H1 (cell line): Measurements from ENCODE around the gene FGFRL1. TPM values are rescaled to one million over a fixed set of nuclear protein-coding genes. Genes with fewer than 3 reads are reported as not detected.

Experiments used
- CTCF ChIA-PET: fragments of 300-600 bp; sonication (Branson Sonifier 250); formaldehyde crosslinking; loops from one replicate; lab custom pipeline; 2021; ENCODE audit not compliant: partially characterized antibody; lab: Charles Lee
- POLR2A ChIA-PET: fragments of 300-600 bp; sonication (Branson Sonifier 250); formaldehyde crosslinking; loops from one replicate; lab custom pipeline; 2021; ENCODE audit warnings: inconsistent platforms; ENCODE audit not compliant: partially characterized antibody; lab: Charles Lee
- DNase-seq, 2 experiments: peaks; one replicate each; pipeline versions ENCODE4 v3.0.0 to v3.0.0-alpha.2; 2010 to 2022; ENCODE audit warnings: low spot score in 2 of 2, low read depth in 1 of 2, mixed read lengths in 1 of 2
- FAIRE-seq: peaks from 2 replicates; lab custom pipeline; 2011; peaks lifted over from hg19 to GRCh38; lab: Jason Lieb, UNC
- H2AFZ ChIP-seq: 2 replicates; pipeline ENCODE4 v1.8.1; 2012; ENCODE audit warnings: low read length, inconsistent platforms
- H2AK5ac ChIP-seq: 2 replicates; pipeline ENCODE4 v1.6.1; 2013; ENCODE audit warnings: low read depth, low read length
- H2BK120ac ChIP-seq: replicated peaks from 2 replicates; pipeline ENCODE3; 2013; ENCODE audit warnings: low read depth, low read length, inconsistent platforms
- H2BK12ac ChIP-seq: 2 replicates; pipeline ENCODE4 v1.6.1; 2013; ENCODE audit warnings: low read depth, low read length
- H2BK15ac ChIP-seq: 2 replicates; pipeline ENCODE4 v1.6.1; 2013; ENCODE audit warnings: low read length
- H2BK20ac ChIP-seq: 2 replicates; pipeline ENCODE4 v1.6.1; 2013; ENCODE audit warnings: low read length
- H2BK5ac ChIP-seq: 2 replicates; pipeline ENCODE4 v1.6.1; 2013; ENCODE audit warnings: low read depth, low read length
- H3K14ac ChIP-seq: 2 replicates; pipeline ENCODE4 v1.6.1; 2013; ENCODE audit warnings: inconsistent platforms; ENCODE audit not compliant: insufficient read length
- H3K18ac ChIP-seq: 2 replicates; pipeline ENCODE4 v1.6.1; 2013; ENCODE audit warnings: low read length; ENCODE audit errors: extremely low read depth
- H3K23ac ChIP-seq: 2 replicates; pipeline ENCODE4 v1.6.1; 2013; ENCODE audit warnings: inconsistent platforms; ENCODE audit not compliant: insufficient read length
- H3K23me2 ChIP-seq: 2 replicates; pipeline ENCODE4 v1.6.1; 2013; ENCODE audit warnings: low read depth, low read length
- H3K27ac ChIP-seq: 2 replicates; pipeline ENCODE4 v1.6.1; 2011; ENCODE audit warnings: low read depth, low read length, inconsistent platforms
- H3K27me3 ChIP-seq, 4 experiments: replicated peaks in 1 of 4; 1 replicate in 1 of 4; 2 replicates in 3 of 4; pipeline versions ENCODE4 v1.6.1 to v1.8.1; 2011 to 2013; ENCODE audit warnings: low read length in 3 of 4, mild to moderate bottlenecking in 3 of 4, inconsistent platforms in 2 of 4, mixed read lengths in 2 of 4, moderate library complexity in 1 of 4; ENCODE audit not compliant: control insufficient read depth in 3 of 4, insufficient read depth in 3 of 4; ENCODE audit errors: extremely low read depth in 1 of 4
- H3K36me3 ChIP-seq, 4 experiments: 2 replicates each; pipeline versions ENCODE4 v1.6.1 to v1.8.1; 2011 to 2013; ENCODE audit warnings: mild to moderate bottlenecking in 4 of 4, low read length in 3 of 4, moderate library complexity in 2 of 4, control low read depth in 1 of 4, inconsistent platforms in 1 of 4; ENCODE audit not compliant: insufficient read depth in 4 of 4, control insufficient read depth in 2 of 4
- H3K4ac ChIP-seq: replicated peaks from 2 replicates; pipeline ENCODE3; 2013; ENCODE audit warnings: low read length, low read depth, mixed read lengths, inconsistent platforms; ENCODE audit not compliant: insufficient read length
- H3K4me1 ChIP-seq, 4 experiments: replicated peaks in 1 of 4; 1 replicate in 1 of 4; 2 replicates in 3 of 4; pipeline versions ENCODE4 v1.6.1 to v1.8.1; 2011 to 2013; ENCODE audit warnings: low read length in 3 of 4, inconsistent platforms in 2 of 4, mixed read lengths in 1 of 4; ENCODE audit not compliant: insufficient read depth in 4 of 4, control insufficient read depth in 3 of 4
- H3K4me2 ChIP-seq, 2 experiments: 2 replicates each; pipeline versions ENCODE4 v1.6.1 to v1.8.1; 2011 to 2013; ENCODE audit warnings: low read depth in 2 of 2, low read length in 2 of 2, control low read depth in 1 of 2, inconsistent platforms in 1 of 2, mild to moderate bottlenecking in 1 of 2; ENCODE audit not compliant: insufficient read depth in 1 of 2
- H3K4me3 ChIP-seq, 4 experiments: fragments of 200-600, 300-600 bp in 1 of 4; sonication (generic), shearing (Covaris generic), sonication (Bioruptor Twin) in 1 of 4; 2 replicates each; pipeline versions ENCODE4 v1.5.1 to v1.8.1; 2011 to 2016; ENCODE audit warnings: low read length in 4 of 4, low read depth in 3 of 4, control low read depth in 2 of 4, inconsistent platforms in 2 of 4, mild to moderate bottlenecking in 2 of 4, mixed read lengths in 1 of 4, moderate library complexity in 1 of 4; ENCODE audit not compliant: insufficient read depth in 2 of 4; ENCODE audit errors: extremely low read depth in 1 of 4
- H3K56ac ChIP-seq: replicated peaks from 2 replicates; pipeline ENCODE3; 2013; ENCODE audit warnings: low read depth, mild to moderate bottlenecking, mixed read lengths, low read length, inconsistent platforms; ENCODE audit not compliant: insufficient read length
- H3K79me1 ChIP-seq: 2 replicates; pipeline ENCODE4 v1.6.1; 2013; ENCODE audit warnings: low read depth, low read length, control low read depth
- H3K79me2 ChIP-seq, 2 experiments: 2 replicates each; pipeline versions ENCODE4 v1.6.1 to v1.8.1; 2012 to 2013; ENCODE audit warnings: low read length in 2 of 2, mild to moderate bottlenecking in 2 of 2, inconsistent platforms in 1 of 2; ENCODE audit not compliant: insufficient read depth in 2 of 2, control insufficient read depth in 1 of 2
- H3K9ac ChIP-seq, 4 experiments: replicated peaks in 1 of 4; 1 replicate in 1 of 4; 2 replicates in 3 of 4; pipeline versions ENCODE4 v1.6.1 to v1.8.1; 2011 to 2013; ENCODE audit warnings: low read depth in 3 of 4, low read length in 3 of 4, control low read depth in 2 of 4, mild to moderate bottlenecking in 2 of 4, moderate library complexity in 2 of 4, inconsistent platforms in 1 of 4; ENCODE audit errors: extremely low read depth in 1 of 4
- H3K9me3 ChIP-seq, 2 experiments: 2 replicates each; pipeline versions ENCODE4 v1.6.1 to v1.8.1; 2012 to 2013; ENCODE audit warnings: mild to moderate bottlenecking in 2 of 2, moderate library complexity in 2 of 2, control low read depth in 1 of 2, inconsistent platforms in 1 of 2, low read depth in 1 of 2, low read length in 1 of 2, mixed read lengths in 1 of 2; ENCODE audit not compliant: insufficient read depth in 2 of 2
- H4K20me1 ChIP-seq, 2 experiments: replicated peaks in 1 of 2; 2 replicates each; pipeline versions ENCODE3 to v1.8.1; 2011 to 2013; ENCODE audit warnings: inconsistent platforms in 2 of 2, low read length in 2 of 2, mild to moderate bottlenecking in 1 of 2; ENCODE audit not compliant: insufficient read depth in 2 of 2, control insufficient read depth in 1 of 2
- H4K5ac ChIP-seq: 2 replicates; pipeline ENCODE4 v1.6.1; 2013; ENCODE audit warnings: low read length, low read depth, mixed read lengths, inconsistent platforms; ENCODE audit not compliant: insufficient read length
- H4K8ac ChIP-seq: 2 replicates; pipeline ENCODE4 v1.8.0; 2013; ENCODE audit warnings: mild to moderate bottlenecking, moderate library complexity, low read length, inconsistent platforms; ENCODE audit not compliant: insufficient read depth; ENCODE audit errors: extremely low read depth
- H4K91ac ChIP-seq: replicated peaks from 2 replicates; pipeline ENCODE3; 2013; ENCODE audit warnings: low read length, mixed read lengths, inconsistent platforms; ENCODE audit not compliant: insufficient read length
- JUN ChIP-seq: IDR thresholded peaks from 2 replicates; pipeline ENCODE4 v1.6.1; 2011; ENCODE audit warnings: low read depth, mild to moderate bottlenecking, improper control_type of control experiment, low read length
- JUND ChIP-seq: IDR thresholded peaks from 2 replicates; pipeline ENCODE4 v1.6.1; 2011; ENCODE audit warnings: mild to moderate bottlenecking, improper control_type of control experiment, low read length
- KDM4A ChIP-seq: IDR thresholded peaks from one replicate; pipeline ENCODE4 v1.7.1; 2012; ENCODE audit warnings: low read depth, mild to moderate bottlenecking, moderate library complexity, low read length, inconsistent platforms; ENCODE audit not compliant: severe bottlenecking
- MAFK ChIP-seq: IDR thresholded peaks from 2 replicates; pipeline ENCODE4 v1.6.1; 2012; ENCODE audit warnings: low read depth, mild to moderate bottlenecking, improper control_type of control experiment, low read length
- POLR2A ChIP-seq, 2 experiments: IDR thresholded peaks; 1 replicate in 1 of 2; 2 replicates in 1 of 2; pipeline ENCODE4 v1.6.1; 2011; ENCODE audit warnings: low read depth in 2 of 2, low read length in 2 of 2, mild to moderate bottlenecking in 2 of 2; ENCODE audit errors: control extremely low read depth in 1 of 2
- SP2 ChIP-seq: IDR thresholded peaks from 2 replicates; pipeline ENCODE4 v1.6.1; 2012; ENCODE audit warnings: mild to moderate bottlenecking, low read length, inconsistent platforms
- SP4 ChIP-seq: IDR thresholded peaks from 2 replicates; pipeline ENCODE4 v1.6.1; 2012; ENCODE audit warnings: low read length, inconsistent platforms
- TAF1 ChIP-seq: IDR thresholded peaks from 2 replicates; pipeline ENCODE4 v1.6.1; 2011; ENCODE audit warnings: mild to moderate bottlenecking, low read depth, low read length
- YY1 ChIP-seq: IDR thresholded peaks from 2 replicates; pipeline ENCODE4 v1.6.1; 2011; ENCODE audit warnings: low read depth, mild to moderate bottlenecking, low read length
- WGBS, 2 experiments: shearing (Covaris generic) in 1 of 2; methylation state at CpG; one replicate each; pipeline versions ENCODE4 v1.1.6 to v1.1.7; 2013 to 2015; ENCODE audit warnings: low lambda C conversion rate in 2 of 2, mixed read lengths in 2 of 2, inconsistent platforms in 1 of 2, low coverage in 1 of 2, missing lambda C conversion rate in 1 of 2; ENCODE audit not compliant: insufficient replicate concordance in 2 of 2, insufficient coverage in 1 of 2, insufficient read length in 1 of 2; ENCODE audit errors: extremely low coverage in 1 of 2, missing lambda C conversion rate in 1 of 2; 5-methylcytosine and 5-hydroxymethylcytosine counted together
- polyA plus RNA-seq, 7 experiments: library from polyadenylated mRNA; depleted of rRNA in 3 of 7; stranded (reverse) in 5 of 7; unstranded in 2 of 7; fragments of >200 nt in 5 of 7; fragments of 200-250 nt in 2 of 7; gene quantifications; 1 replicate in 5 of 7; 2 replicates in 1 of 7; 4 replicates in 1 of 7; pipeline versions ENCODE4 v1.2.1 to v1.2.3, GENCODE V29; 2011 to 2013; ENCODE audit warnings: missing spikeins in 2 of 7, mixed read lengths in 2 of 7
- total RNA-seq: library from RNA; stranded (reverse); fragmentation: NEBNext Ultra II Directional; extraction: Animal tissue kit (Norgen Biotek cat#: 25700); gene quantifications from 2 replicates; pipeline ENCODE4 v1.2.1, GENCODE V29; 2021
- TF ChIP-seq, protein P1 (sequence below), 3 experiments: IDR thresholded peaks; 1 replicate in 2 of 3; 2 replicates in 1 of 3; pipeline versions ENCODE4 v1.5.1 to v1.6.1; 2011; ENCODE audit warnings: low read length in 3 of 3, mild to moderate bottlenecking in 3 of 3, inconsistent platforms in 2 of 3, low read depth in 1 of 3, moderate library complexity in 1 of 3; ENCODE audit not compliant: insufficient read depth in 1 of 3; ENCODE audit errors: control extremely low read depth in 1 of 3

FGFRL1 gene
- total and polyA plus RNA-seq, 2 of the 8 experiments (the other 6 are each of a cell fraction or from before 2014, with no cell fraction given): 18.9 to 34.6 TPM

- no peak overlapping the region for H3K56ac ChIP-seq
- no peak overlapping the region for H2AFZ ChIP-seq
- H3K9ac ChIP-seq: no peak overlapping the region
- no peak overlapping the region for H2BK20ac ChIP-seq
- DNase-seq (no peak), FAIRE-seq (no peak)
- no peak overlapping the region for H2BK12ac ChIP-seq
- no peaks in the 10 kb centered on the region for H3K23me2 ChIP-seq
- no peak overlapping the region for H4K5ac ChIP-seq
- POLR2A ChIA-PET: interaction anchor here (1.5 kb wide), 1 partner anchor 9 kb away, joined by 5 read pairs; no protein-coding TSS in a partner anchor
- no peaks in the 10 kb centered on the region for H3K79me2 ChIP-seq
- H3K4me3 ChIP-seq: no peak overlapping the region
- CTCF ChIA-PET: interaction anchor here (1.2 to 2.7 kb wide), 4 partner anchors 9 to 48 kb away, joined by 3 to 12 read pairs (median 5); no protein-coding TSS in a partner anchor
- peaks cover 0 to 7% (median 4%) of the 10 kb centered on the region in 4 experiments; a peak in 2 of 7 replicates for H3K4me1 ChIP-seq
- no peak overlapping the region for H3K27ac ChIP-seq
- H3K14ac ChIP-seq: no peak overlapping the region
- no peak overlapping the region for H2BK120ac ChIP-seq
- H3K4me2 ChIP-seq: no peak overlapping the region
- H3K23ac ChIP-seq: no peak overlapping the region
- peaks cover 0 to 20% (median 13%) of the 10 kb centered on the region in 4 experiments; a peak in 6 of 7 replicates for H3K27me3 ChIP-seq
- no peak overlapping the region for H3K18ac ChIP-seq
- H4K8ac ChIP-seq: no peak overlapping the region
- no peak overlapping the region for H3K4ac ChIP-seq
- H2AK5ac ChIP-seq: no peak overlapping the region
- no peak overlapping the region for H2BK15ac ChIP-seq
- no peaks in the 10 kb centered on the region for H3K36me3 ChIP-seq
- WGBS, 2 experiments: 86% methylated on average over 25 of the region's 28 CpGs; no CpG with 5 or more reads in 1 of the 2 experiments
- peaks cover 0 to 2% of the 10 kb centered on the region in 2 experiments for H4K20me1 ChIP-seq
- no peaks in the 10 kb centered on the region for H3K9me3 ChIP-seq
- no peaks in the 10 kb centered on the region for H3K79me1 ChIP-seq
- no peak overlapping the region for H2BK5ac ChIP-seq
- H4K91ac ChIP-seq: no peak overlapping the region
- TF ChIP-seq SP2 (no peak), KDM4A (no peak), YY1 (no peak), JUN (no peak), MAFK (no peak), JUND (no peak), POLR2A (IDR thresholded peaks at IDR 0.05; ENCODE audit: control extremely low read depth in 1 of 2, low read depth in 2 of 2, low read length in 2 of 2) (no peak), SP4 (no peak), TAF1 (no peak)
- TF ChIP-seq, protein P1, sequence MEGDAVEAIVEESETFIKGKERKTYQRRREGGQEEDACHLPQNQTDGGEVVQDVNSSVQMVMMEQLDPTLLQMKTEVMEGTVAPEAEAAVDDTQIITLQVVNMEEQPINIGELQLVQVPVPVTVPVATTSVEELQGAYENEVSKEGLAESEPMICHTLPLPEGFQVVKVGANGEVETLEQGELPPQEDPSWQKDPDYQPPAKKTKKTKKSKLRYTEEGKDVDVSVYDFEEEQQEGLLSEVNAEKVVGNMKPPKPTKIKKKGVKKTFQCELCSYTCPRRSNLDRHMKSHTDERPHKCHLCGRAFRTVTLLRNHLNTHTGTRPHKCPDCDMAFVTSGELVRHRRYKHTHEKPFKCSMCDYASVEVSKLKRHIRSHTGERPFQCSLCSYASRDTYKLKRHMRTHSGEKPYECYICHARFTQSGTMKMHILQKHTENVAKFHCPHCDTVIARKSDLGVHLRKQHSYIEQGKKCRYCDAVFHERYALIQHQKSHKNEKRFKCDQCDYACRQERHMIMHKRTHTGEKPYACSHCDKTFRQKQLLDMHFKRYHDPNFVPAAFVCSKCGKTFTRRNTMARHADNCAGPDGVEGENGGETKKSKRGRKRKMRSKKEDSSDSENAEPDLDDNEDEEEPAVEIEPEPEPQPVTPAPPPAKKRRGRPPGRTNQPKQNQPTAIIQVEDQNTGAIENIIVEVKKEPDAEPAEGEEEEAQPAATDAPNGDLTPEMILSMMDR (IDR thresholded peaks at IDR 0.05; ENCODE audit: control extremely low read depth in 1 of 3, insufficient read depth in 1 of 3, low read depth in 1 of 3, low read length in 3 of 3): no peak
These were observed 45.4 kb downstream of the FGFRL1 start for GRCh38 chr4:1056671-1057402.
